Measurements from ENCODE around the gene SMAD7.

GRCh38 chr18:48908916-48909315 is 41.8 kb downstream of the SMAD7 start:
- TF ChIP-seq POLR2A (IDR thresholded peaks at IDR 0.05; ENCODE audit: low read length) (no peak), GATA1 (IDR thresholded peaks at IDR 0.05; ENCODE audit: low read depth, low read length) (no peak)
